Kidney (tissue), 14 donors: ENCODE results near the gene NFKB2. TPM values are rescaled to one million over a fixed set of nuclear protein-coding genes. Genes with fewer than 3 reads are reported as not detected.

Experiments
- DNase-seq, 5 donors: peaks; one replicate each; pipeline ENCODE4 v3.0.0-alpha.2; 2013 to 2020
- FAIRE-seq: peaks from 2 replicates; lab custom pipeline; 2012; peaks lifted over from hg19 to GRCh38; lab: Jason Lieb, UNC
- H3K27ac ChIP-seq, 2 donors: one replicate each; pipeline ENCODE4 v1.7.0; 2013; ENCODE audit warnings: low read depth in 2 of 2, low read length in 2 of 2, inconsistent platforms in 1 of 2
- H3K27me3 ChIP-seq: one replicate; pipeline ENCODE4 v1.7.1; 2013; ENCODE audit warnings: low read length, inconsistent platforms; ENCODE audit not compliant: control insufficient read depth, insufficient read depth
- H3K36me3 ChIP-seq, 3 donors: one replicate each; pipeline versions ENCODE4 v1.7.0 to v1.7.1; 2013; ENCODE audit warnings: low read length in 3 of 3, control low read depth in 1 of 3, inconsistent platforms in 1 of 3; ENCODE audit not compliant: insufficient read depth in 3 of 3, control insufficient read depth in 2 of 3
- H3K4me1 ChIP-seq, 3 donors: one replicate each; pipeline versions ENCODE4 v1.7.0 to v1.7.1; 2013; ENCODE audit warnings: low read length in 3 of 3, inconsistent platforms in 1 of 3, low read depth in 1 of 3; ENCODE audit not compliant: control insufficient read depth in 2 of 3, insufficient read depth in 2 of 3
- H3K4me3 ChIP-seq, 3 donors: one replicate each; pipeline versions ENCODE4 v1.7.0 to v1.8.1; 2013; ENCODE audit warnings: low read length in 3 of 3, control low read depth in 1 of 3, inconsistent platforms in 1 of 3
- H3K9ac ChIP-seq, 3 donors: one replicate each; pipeline versions ENCODE4 v1.7.0 to v1.7.1; 2013; ENCODE audit warnings: low read length in 3 of 3, control low read depth in 1 of 3, inconsistent platforms in 1 of 3
- H3K9me3 ChIP-seq, 3 donors: one replicate each; pipeline versions ENCODE4 v1.7.0 to v1.7.1; 2013; ENCODE audit warnings: low read length in 3 of 3, control low read depth in 1 of 3, inconsistent platforms in 1 of 3; ENCODE audit not compliant: control insufficient read depth in 2 of 3, insufficient read depth in 1 of 3
- intact Hi-C: fragments of 100-400 bp; cut with DNase I; formaldehyde crosslinking; loops from one replicate; pipeline ENCODE4 v1.11.1; 2022
- polyA plus RNA-seq: library from polyadenylated mRNA; stranded (reverse); fragments of 350-450 nt; fragmentation: Illumina TruSeq; extraction: RNeasy Lipid Tissue Mini Kit (QIAGEN cat#74804); gene quantifications from one replicate; pipeline ENCODE4 v1.2.3, GENCODE V29; 2014; ENCODE audit warnings: low read depth, low replicate concordance; ENCODE audit not compliant: insufficient read depth
- total RNA-seq: library from RNA; stranded (reverse); fragmentation: NEBNext Ultra II Directional; extraction: Animal tissue kit (Norgen Biotek cat#: 25700); gene quantifications from one replicate; pipeline ENCODE4 v1.2.1, GENCODE V29; 2021
- TF ChIP-seq, protein P1 (sequence below): IDR thresholded peaks from 3 replicates; pipeline ENCODE4 v1.5.1; 2012; ENCODE audit warnings: mild to moderate bottlenecking, moderate library complexity, borderline replicate concordance; ENCODE audit not compliant: insufficient read depth; ENCODE audit errors: extremely low read depth
- donor health status: control.
- donor health status: control.
- donor health status: control.
- donor health status: control.
- donor health status: control.
- donor health status: DM: yes; HTN: yes; CAD: no.
- donor health status: Normal renal cell carcinoma (clear cell type).

The NFKB2 gene
- total and polyA plus RNA-seq, 2 donors from 2014 or later = 14.0 to 62.7 TPM

DNA sequence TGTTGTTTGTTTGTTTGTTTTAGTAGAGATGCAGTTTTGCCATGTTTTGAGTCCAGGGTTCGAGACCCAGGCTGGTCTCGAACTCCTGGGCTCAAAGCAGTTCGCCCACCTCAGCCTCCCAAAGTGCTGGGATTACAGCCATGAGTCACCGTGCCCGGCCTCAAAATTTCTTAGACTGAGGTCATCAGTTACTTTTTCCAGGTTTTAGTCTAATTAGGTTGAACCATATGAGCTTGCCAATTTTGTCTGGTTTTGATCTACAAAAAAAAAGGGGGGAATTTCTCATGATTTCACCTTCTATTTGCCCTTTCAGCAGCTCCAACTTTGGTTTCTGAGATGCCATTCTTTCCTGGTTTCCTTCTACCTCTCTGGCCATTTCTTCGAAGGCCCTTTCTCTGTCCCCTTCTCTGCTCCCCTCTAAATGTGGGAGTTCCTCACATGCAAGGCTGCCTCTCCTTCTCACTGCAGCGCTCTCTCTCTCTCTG is 31.3 kb downstream of the NFKB2 start:
- DNase-seq = no peak
- H3K9ac ChIP-seq = no peak overlapping the region
- no peak overlapping the region for H3K4me3 ChIP-seq
- H3K27me3 ChIP-seq = no peaks in the 10 kb centered on the region
- no peak for FAIRE-seq
- H3K9me3 ChIP-seq = no peaks in the 10 kb centered on the region
- peaks cover 0 to 11% (median 3%) of the 10 kb centered on the region in 3 donors for H3K36me3 ChIP-seq
- peaks cover 0 to 22% (median 8%) of the 10 kb centered on the region in 3 donors for H3K4me1 ChIP-seq
- intact Hi-C loops = no loop called here
- no peak overlapping the region for H3K27ac ChIP-seq
- TF ChIP-seq, protein P1, sequence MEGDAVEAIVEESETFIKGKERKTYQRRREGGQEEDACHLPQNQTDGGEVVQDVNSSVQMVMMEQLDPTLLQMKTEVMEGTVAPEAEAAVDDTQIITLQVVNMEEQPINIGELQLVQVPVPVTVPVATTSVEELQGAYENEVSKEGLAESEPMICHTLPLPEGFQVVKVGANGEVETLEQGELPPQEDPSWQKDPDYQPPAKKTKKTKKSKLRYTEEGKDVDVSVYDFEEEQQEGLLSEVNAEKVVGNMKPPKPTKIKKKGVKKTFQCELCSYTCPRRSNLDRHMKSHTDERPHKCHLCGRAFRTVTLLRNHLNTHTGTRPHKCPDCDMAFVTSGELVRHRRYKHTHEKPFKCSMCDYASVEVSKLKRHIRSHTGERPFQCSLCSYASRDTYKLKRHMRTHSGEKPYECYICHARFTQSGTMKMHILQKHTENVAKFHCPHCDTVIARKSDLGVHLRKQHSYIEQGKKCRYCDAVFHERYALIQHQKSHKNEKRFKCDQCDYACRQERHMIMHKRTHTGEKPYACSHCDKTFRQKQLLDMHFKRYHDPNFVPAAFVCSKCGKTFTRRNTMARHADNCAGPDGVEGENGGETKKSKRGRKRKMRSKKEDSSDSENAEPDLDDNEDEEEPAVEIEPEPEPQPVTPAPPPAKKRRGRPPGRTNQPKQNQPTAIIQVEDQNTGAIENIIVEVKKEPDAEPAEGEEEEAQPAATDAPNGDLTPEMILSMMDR = no peak

DNA sequence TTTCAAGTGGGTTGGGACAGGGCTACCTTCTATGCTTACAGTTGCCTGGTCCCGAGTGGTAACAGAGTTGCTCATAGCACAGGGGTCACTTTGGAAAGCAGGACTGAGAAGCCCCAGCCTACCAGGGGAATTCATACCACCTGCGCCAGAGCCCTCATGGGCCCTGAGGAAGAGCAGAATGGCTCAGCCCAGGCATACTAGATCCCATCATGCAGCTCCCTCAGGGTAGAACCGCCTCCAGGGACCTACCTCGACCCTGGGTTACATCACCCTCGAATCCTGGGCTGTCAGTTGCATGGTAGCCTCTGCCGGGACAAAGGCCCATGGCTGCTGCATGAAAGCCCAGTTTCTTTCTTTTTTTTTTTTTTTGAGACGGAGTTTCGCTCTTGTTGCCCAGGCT is 34.0 kb downstream of the NFKB2 start:
- peaks cover 0 to 9% (median 6%) of the 10 kb centered on the region in 3 donors for H3K4me1 ChIP-seq
- H3K27me3 ChIP-seq = no peaks in the 10 kb centered on the region
- DNase-seq = no peak
- FAIRE-seq = no peak
- H3K9me3 ChIP-seq = no peaks in the 10 kb centered on the region
- H3K9ac ChIP-seq = no peak overlapping the region
- H3K27ac ChIP-seq = no peak overlapping the region
- intact Hi-C loops = no loop called here
- H3K4me3 ChIP-seq = no peak overlapping the region
- peaks cover 0 to 3% (median 2%) of the 10 kb centered on the region in 3 donors for H3K36me3 ChIP-seq
- TF ChIP-seq, protein P1 = no peak

DNA sequence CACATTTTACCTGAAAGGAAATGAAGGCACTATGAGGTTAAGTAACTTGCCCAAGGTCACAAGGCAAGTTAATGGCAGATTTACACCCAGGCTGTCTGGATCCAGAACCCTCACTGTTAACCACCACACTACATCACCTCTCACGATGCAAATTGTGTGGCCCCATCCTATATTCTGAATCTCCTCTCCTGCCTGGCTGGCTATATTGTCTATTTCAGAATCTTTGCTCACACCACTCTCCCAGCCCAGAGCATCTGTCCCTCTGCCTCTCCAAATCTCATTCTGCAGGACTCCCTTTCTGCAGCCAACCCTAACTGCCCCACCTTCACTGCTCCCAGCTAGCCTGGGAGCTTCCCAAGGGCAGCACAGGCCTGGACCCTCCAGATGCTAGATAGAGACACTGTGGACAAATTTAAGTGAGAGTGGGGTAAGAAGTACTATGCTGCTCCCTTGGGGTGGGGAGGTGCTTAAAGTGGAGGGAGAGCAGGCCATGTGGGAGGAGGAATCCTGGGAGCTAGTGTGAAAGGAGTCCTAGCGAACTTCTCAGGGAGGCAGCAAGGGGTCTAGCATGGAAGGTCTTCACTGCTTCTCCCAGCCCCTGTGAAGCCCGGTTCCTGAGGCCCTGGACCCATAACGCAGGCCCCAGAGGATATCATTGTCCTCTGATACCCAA is 36.1 kb downstream of the NFKB2 start:
- intact Hi-C loops = no loop called here
- FAIRE-seq = no peak
- DNase-seq = peak in 2 of 5 donors; percentile 47 to 49
- Histone ChIP-seq H3K36me3 (peaks cover 0 to 3% (median 0%) of the 10 kb centered on the region in 3 donors), H3K27ac (peak overlapping the region; percentile 39 to 63), H3K4me3 (peak overlapping the region; percentile 88 to 89 (median 88)), H3K4me1 (peaks cover 0 to 9% (median 6%) of the 10 kb centered on the region in 3 donors), H3K9ac (peak overlapping the region; percentile 90 to 93 (median 90)), H3K27me3 (no peaks in the 10 kb centered on the region), H3K9me3 (no peaks in the 10 kb centered on the region)
- TF ChIP-seq, protein P1 = no peak
